Stimulated activated CD4-positive, alpha-beta T cell treated with anti-CD3 and anti-CD28 coated beads, Interleukin-2, amount 100 ng/mL, for 4 hours (primary cell): ENCODE measurements around the gene NLRP7.
"Not testable (repeated sequence)": the region's sequence is repeated elsewhere in the genome, so short reads cannot be mapped to it uniquely, and the experiment has no call there.

ENCODE experiments used
- DNase-seq: peaks from one replicate; pipeline ENCODE4 v3.0.0-alpha.2; 2020; ENCODE audit warnings: low read depth

NLRP7 gene

DNA sequence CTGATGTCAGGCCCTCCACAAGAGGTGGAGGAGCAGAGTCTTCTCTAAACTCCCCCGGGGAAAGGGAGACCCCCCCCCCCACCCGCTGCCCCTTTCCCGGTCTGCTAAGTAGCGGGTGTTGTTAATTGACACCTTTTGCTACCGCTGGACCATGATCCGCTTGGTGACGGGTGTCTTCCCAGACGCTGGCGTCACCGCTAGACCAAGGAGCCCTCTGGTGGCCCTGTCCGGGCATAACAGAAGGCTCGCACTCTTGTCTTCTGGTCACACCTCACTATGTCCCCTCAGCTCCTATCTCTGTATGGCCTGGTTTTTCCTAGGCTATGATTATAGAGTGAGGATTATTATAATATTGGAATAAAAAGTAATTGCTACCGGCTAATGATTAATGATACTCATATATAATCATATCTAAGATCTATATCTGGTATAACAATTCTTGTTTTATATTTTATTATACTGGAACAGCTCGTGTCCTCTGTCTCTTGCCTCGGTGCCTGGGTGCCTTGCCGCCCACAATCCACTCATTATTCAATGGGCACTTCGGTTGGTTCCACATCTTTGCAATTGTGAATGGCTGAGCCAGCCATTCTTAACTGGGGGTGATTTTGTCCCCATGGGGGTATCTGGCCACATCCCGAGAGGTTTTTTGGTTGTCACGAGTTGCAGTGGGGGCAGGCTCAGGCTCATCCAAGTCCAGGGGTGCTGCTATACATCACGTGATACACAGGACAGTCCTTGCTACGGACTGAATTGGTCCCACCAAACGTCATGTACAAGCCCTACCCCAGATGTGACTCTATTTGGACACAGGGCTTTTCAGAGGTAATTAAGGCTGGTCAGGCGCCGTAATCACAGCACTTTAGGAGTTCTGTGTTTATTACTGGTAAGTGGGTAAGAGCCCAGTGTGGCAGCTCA, 27.4 kb downstream of the NLRP7 start:
- not testable (repeated sequence) for DNase-seq

DNA sequence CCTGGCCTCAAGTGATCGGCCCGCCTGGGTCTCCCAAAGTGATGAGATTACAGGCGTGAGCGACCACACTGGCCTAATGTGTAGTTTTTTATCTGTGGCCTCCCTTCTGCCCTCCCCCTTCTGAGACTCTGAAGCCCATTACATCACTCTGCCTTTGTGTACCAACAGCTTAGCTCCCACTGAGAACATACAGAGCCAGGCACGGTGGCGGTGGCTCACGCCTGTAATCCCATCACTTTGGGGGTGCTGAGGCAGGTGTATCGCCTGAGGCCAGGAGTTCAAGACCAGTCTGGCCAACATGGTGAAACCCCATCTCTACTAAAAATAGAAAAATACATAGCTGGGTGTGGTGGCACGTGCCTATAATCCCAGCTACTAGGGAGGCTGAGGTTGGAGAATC, 28.8 kb downstream of the NLRP7 start:
- DNase-seq = no peak

DNA sequence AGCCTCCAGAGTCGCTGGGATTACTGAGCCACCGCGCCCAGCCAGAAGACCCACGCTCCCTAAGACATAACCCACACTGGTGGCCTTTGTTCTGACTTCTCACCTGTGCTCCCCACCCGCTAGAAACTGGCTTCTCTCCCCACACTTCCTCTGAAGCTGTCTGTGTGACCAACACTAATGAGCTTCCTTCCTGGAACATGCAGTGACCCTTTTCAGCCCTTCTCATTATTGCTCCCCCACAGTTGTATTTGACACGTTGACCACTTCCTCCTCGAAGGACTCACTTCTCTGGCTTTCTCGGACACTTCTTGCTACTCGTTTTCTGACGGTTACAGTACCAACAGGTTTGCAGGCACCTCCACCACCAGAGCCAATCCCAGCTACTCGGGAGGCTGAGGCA, 30.5 kb downstream of the NLRP7 start:
- DNase-seq = no peak

DNA sequence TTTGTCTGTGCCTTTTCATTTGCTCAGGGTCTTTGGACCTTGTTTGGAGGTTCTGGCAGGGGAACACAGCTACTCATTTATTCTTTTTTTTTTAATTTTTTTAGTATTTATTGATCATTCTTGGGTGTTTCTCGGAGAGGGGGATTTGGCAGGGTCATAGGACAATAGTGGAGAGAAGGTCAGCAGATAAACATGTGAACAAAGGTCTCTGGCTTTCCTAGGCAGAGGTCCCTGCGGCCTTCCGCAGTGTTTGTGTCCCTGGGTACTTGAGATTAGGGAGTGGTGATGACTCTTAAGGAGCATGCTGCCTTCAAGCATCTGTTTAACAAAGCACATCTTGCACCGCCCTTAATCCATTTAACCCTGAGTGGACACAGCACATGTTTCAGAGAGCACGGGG, 39.4 kb downstream of the NLRP7 start:
- not testable (repeated sequence) for DNase-seq

DNA sequence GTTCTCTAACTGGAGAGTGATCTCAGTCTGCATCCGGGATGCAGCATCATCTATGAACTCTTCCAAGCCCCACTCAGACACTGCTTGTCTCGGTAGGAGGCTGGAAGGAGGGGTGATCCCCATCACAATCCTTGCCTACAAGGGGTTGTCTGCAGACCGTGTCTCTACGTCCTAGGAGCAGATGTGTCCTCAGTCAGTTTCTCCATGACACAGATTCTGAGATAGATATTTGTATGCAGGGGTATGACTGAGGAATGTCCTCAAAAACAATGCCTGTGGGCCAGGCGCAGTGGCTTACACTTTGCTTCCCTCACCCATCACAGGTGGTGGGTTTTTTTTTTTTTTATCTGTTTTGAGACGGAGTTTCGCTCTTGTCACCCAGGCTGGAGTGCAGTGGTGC, 40.5 kb downstream of the NLRP7 start:
- DNase-seq = no peak

DNA sequence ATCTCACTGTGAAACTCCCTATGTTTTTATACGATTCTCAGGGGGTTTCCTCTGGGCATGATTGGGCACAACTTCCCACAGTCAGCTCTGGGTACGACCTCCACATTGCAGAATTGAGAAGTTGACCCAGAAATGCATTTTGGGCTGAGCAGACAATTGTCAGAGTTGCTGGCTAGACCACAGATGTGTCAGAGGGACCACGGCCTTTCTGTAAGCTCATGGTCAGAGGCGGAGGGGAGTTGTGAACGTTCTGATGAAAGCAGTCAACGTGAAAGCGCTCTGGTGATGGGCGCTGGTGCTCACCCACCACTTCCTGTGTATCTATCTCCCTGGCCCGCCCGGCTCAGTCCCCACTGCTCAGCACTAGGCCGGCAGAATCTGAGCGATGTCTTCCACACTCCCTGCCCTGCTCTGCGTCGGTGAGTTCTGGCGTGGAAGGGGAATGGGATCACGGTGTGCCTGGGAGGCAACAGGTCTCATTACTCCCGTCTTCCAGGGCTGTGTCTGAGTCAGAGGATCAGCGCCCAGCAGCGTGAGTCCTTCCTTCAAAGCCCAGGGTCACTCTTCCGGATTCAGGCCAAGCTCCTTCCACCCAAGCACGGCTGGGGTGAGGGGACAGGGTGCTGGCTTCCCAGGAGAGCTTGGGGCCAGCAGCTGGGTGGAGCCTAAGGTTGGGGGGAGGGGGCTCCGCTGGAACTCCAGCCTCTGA, 41.4 kb downstream of the NLRP7 start, which contains the start of gene NCR1:
Gene NCR1 (plus strand): TSS at position 346 of the 709 bp plus-strand sequence. CDS start 40 bp downstream, at position 386.
- DNase-seq = no peak

DNA sequence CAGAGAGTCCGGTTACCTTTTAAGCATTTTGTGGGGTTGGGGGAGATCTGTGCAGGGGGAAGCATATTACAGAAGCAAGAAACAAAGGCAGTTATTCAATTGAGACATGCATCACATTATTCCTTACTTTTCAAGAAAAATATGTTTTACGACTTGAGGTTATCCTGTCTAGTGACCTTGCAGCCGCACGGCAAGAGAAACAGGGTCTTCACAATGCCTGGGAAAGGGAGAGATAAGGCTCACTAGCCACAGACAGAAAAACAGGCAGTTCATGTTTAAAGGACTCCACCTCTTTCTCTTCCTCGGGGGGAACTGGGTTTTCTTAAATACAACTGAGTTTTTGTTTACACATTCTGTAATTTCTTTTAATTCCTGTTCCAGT, 41.9 kb downstream of the NLRP7 start:
- no peak for DNase-seq

DNA sequence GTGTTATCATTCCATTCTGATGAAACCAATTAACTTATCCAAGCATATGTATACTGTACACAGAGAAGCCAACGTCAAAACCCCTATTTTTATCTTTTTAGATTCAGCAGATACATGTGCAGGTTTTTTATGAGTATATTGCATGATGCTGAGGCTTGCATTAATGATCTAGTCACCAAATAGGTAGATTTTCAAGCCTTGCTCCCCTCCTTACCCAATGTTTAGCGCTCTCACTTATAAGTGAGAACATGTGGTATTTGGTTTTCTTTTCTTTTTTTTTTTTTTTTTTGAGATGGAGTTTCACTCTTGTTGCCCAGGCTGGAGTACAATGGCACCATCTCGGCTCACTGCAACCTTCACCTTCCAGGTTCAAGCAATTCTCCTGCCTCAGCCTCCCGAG, 43.1 kb downstream of the NLRP7 start:
- DNase-seq = not testable (repeated sequence)

DNA sequence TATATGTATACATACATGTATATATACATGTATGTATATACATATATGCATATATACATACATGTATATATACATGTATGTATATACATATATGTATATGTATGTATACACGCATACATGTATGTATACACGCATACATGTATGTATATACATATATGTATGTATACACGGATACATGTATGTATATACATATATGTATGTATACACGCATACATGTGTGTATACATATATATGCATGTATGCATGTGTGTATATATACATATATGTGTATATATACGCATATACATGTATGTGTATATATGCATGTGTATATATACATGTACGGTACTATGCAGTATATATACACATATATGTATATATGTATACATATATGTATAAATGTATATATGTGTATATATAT, 44.0 kb downstream of the NLRP7 start:
- no peak for DNase-seq

DNA sequence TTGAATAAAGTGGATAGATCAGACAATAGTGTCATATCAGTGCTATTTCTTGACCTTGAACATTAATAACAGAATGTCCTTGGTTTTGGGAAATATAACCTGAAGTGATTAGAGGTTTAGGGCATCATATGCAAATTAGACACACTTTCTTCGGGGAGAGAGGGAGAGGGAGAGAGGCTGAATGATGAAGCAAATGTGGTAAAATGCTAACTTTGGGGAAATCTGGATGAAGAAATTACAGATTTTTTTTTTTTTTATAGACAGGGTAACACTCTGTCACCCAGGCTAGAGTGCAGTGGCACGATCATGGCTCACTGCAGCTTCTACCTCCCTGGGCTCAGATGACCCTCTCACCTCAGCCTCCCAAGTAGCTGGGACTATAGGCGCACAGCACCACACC, 45.3 kb downstream of the NLRP7 start:
- DNase-seq = no peak

DNA sequence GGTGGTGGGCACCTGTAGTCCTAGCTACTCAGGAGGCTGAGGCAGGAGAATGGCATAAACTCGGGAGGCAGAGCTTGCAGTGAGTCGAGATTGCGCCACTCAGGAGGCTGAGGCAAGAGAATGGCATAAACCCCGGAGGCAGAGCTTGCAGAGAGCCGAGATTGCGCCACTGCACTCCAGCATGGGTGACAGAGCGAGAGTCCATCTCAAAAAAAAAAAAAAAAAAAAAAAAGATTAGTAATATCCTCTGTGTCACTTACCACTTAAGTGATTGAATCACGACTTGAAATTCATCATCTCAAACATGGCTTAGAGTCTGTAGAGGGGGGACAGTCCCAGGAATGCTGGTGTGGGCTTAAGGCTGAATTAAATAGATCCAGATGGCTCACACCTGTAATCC, 46.2 kb downstream of the NLRP7 start:
- not testable (repeated sequence) for DNase-seq

DNA sequence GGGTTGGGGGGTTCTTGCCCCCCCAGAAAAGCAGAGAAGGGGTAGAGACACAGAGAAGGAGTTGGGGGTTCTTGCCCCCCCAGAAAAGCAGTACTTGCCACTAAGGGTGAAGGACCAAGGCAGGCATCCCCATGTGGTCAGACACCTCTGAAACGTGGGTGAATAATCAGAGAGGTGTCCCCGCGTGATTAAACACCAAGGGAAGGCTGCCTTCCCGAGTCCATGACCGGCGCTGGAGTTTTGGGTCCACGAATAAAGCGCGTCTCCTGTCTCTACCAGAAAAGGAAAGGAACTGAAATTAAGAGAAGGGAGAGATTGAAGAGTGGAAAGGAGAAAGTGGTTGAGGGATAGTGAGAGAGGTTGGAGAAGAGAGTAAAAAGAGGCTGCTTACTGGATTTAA, 47.7 kb downstream of the NLRP7 start:
- DNase-seq = not testable (repeated sequence)

DNA sequence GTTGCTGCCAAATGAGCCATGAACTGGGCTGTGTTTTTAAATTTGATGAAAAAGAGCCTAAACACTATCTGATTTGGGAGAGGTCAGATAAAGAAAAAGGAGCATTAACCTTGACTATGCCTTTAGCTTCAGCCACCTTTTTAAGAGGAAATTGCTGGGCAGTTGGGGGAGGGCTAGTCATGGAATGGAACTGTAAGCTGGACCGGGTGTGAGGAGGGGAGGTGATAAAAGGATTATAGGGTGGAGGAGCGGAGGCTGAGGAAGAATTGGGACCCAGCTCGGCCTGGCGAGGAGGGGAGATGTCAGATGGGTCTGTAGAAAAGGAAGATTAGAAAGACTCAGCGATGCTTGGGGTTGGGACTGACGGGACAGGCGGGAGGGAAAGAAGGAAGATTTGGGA, 48.6 kb downstream of the NLRP7 start:
- DNase-seq = not testable (repeated sequence)

DNA sequence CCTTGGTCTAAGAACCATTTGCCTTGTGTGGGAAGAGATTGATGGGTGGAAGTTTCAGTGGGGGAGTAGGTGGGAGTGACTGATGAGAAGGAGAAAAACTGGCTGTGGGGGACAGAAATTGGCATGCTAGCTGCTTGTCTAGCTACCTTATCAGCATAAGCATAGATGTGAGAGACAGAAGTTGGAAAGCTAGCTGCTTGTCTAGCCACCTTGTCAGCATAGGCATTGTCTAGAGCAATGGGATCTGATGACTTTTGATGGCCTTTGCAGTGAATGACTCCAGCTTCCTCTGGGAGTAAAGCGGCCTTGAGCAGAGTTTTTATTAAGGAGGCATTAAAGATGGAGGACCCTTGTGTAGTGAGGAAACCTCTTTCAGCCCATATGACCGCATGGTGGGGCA, 51.3 kb downstream of the NLRP7 start:
- DNase-seq = no peak

DNA sequence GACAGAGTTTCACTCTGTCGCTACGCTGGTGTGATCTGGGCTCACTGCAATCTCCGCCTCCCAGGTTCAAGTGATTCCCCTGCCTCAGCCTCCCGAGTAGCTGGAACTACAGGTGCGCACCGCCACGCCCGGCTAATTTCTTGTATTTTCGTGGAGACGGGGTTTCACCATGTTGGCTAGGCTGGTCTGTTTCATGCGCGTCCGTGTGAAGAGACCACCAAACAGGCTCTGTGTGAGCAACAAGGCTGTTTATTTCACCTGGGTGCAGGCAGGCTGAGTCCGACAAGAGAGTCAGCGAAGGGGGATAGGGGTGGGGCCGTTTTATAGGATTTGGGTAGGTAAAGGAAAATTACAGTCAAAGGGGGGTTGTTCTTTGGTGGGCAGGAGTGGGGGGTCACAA, 53.2 kb downstream of the NLRP7 start:
- DNase-seq = not testable (repeated sequence)

DNA sequence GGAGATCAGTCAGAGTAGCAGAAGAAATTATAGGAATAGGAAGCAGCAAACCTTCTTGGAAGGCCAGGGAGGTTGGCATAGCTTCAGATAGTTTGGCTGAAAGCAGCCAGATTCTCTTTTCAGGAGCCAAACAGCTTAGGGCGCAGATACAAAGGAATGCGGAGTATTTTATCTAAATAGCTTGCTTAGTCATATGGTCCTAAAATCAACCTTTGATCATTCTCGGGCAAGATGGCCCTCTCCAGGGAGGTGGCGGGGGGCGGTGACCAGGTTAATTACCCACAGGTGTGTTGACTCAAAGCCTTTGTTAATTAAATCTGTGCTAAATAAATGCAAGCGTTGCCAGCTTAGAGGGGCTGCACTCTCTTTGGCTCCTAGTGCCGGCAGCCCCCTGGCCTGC, 53.9 kb downstream of the NLRP7 start:
- no peak for DNase-seq

DNA sequence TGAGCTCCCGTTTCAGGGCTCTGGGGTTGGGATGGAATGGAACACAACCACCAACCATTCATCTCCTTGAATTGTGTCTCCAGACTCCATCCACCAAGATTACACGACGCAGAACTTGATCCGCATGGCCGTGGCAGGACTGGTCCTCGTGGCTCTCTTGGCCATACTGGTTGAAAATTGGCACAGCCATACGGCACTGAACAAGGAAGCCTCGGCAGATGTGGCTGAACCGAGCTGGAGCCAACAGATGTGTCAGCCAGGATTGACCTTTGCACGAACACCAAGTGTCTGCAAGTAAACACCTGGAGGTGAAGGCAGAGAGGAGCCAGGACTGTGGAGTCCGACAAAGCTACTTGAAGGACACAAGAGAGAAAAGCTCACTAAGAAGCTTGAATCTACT, 57.8 kb downstream of the NLRP7 start:
- no peak for DNase-seq

DNA sequence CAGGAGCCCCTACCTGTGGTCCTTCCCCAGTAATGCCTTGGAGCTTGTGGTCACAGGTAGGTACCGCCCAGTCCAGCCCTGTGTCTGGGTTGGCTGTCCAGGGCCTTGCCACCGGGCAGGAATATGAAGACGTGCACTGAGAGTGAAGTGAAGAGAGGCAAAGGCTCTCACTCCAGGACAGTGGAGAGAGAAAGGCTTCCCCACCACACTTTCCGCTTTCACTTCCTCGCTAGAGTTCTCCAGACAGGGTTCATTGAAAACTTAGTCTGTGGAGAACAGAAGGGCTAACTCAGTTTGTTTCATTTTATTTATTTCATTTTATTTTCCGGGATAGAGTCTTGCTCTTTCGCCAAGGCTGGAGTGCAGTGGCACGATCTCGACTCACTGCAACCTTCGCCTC, 59.1 kb downstream of the NLRP7 start:
- DNase-seq = no peak

DNA sequence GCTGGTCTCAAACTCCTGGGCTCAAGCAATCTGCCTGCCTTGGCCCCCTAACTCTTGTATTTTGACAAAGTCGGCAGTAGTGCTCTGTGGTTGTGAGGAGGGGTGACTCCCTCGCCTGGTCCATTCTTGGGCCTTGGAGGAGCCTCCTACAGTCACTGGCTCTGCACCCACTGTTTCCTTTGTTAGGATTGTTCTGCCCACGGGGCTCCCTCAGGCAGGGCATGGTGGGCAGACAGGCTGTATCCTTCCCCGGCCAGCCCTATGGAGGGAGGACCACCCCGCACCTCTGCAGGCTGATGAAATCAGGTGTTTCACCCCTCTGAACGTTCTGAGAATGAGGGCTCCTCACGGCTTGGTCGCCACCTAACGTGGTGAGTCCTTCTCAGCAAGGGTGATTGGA, 64.1 kb downstream of the NLRP7 start:
- no peak for DNase-seq

DNA sequence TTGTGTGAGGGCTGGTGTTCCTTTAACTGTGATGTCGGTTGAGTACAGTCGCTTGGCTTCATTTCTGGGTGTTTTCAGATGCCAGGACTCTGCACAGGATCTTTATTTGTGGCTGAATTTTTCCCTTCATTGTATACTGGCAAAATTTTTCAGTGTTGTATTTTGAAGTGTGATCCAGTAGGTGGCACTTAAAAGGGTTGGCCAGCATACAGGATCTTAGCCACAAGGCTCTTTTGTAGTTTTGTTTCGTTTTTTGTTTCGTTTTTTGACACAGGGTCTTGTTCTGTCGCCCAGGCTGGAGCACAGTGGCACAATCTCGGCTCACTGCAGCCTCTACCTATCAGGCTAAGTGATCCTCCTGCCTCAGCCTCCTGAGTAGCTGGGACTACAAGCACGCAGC, 64.6 kb downstream of the NLRP7 start:
- DNase-seq = no peak

DNA sequence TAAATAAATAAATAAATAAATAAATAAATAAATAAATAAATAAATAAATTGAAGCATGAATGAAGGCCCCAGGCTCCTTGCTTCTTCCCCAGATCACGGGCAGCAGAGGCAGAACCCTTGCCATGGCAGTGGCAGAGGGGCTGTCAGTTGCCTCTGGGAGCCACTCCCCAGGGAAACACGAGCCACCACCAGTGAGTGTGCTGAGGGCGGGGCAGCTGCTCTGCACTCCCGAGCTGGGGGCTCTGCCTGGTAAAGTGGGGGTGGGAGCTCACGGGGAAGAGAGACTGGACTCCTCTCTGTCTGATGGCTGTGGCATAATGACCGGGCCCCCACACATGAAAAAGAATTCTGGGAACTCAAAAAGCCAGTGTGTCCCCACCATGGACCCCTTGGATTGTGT, 65.4 kb downstream of the NLRP7 start:
- no peak for DNase-seq

DNA sequence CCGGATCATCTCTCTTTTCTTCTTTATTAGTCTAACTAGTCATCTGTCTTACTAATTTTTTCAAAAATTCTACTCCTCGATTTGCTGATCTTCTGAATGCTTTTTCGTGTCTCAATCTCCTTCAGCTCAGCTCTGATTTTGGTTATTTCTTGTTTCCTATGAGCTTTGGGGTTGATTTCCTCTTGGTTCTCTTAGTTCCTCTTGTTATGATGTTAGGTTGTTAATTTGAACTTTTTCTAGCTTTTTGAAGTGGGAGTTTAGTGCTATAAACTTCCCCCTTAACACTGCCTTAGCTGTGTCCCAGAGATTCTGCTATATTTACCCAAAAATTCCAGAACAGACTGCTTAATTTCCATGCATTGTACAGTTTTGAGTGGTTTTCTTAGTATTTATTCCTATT, 69.9 kb downstream of the NLRP7 start:
- DNase-seq = no peak

DNA sequence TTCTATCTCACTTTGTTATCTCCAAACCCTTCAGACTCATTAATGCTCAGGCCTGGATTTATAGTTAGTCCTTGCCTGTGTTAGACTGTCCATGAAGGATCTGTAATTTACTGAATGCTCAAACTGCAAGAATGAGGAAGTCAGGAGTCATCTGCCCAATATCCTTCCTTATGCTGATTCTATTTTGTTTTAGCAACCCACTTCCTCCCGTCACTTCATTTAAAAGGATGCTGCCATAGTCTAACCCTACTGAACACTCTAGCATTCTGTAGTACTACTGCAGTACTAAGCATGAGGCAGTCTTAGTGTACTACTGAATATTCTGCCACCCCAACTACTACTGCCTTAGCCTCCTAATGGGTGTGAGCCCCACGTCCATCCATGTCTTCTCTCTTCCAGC, 71.8 kb downstream of the NLRP7 start:
- no peak for DNase-seq
